Transverse colon (tissue), 3 donors: ENCODE data around the gene TRIM8.

Experiments
- CTCF ChIP-seq, 5 experiments: fragments of 200-600 bp in 3 of 5; fragments of 450-650 bp in 2 of 5; sonication (generic) in 3 of 5; IDR thresholded peaks; 1 replicate in 2 of 5; 2 replicates in 3 of 5; pipeline ENCODE4 v1.5.1; 2016 to 2017; ENCODE audit warnings: antibody characterized with exemption in 5 of 5, inconsistent platforms in 3 of 5, mild to moderate bottlenecking in 2 of 5, moderate library complexity in 1 of 5
- EP300 ChIP-seq: sonication (generic); formaldehyde crosslinking; IDR thresholded peaks from one replicate; pipeline ENCODE4 v1.6.1; 2017; ENCODE audit warnings: antibody characterized with exemption, low read depth
- POLR2A ChIP-seq: fragments of 450-650 bp; IDR thresholded peaks from one replicate; pipeline ENCODE4 v1.6.1; 2016; ENCODE audit warnings: antibody characterized with exemption, mild to moderate bottlenecking, moderate library complexity

- TF ChIP-seq CTCF (IDR thresholded peaks at IDR 0.05): no peak
- TF ChIP-seq EP300: no peak
- no peak for TF ChIP-seq POLR2A
These were observed 13.6 kb upstream of the TRIM8 start for GRCh38 chr10:102630663-102631062.
